Measurements from ENCODE around the gene USP47.

DNA sequence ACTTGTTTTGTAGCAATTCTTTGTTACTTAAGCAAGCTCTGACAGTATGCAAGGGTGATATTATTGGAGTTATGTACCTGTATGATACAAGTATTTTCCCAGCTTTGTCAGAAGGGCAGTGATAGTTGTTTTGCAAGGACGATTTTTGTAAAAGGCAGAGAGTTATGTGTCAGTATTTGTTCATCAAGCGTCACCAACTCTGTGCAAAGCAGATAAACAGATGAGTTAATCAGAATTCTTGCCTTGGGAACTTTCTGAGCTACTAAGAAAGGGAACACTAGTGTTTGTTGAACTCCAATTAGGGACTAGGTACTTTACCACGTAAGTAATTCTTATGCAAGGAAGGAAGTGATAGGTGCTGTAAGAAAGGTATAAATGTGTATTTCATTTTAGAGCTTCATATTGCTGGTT lies 1.4 kb downstream of the USP47 start:
- TF ChIP-seq FOXM1 (IDR thresholded peaks at IDR 0.05; ENCODE audit: borderline replicate concordance), result no peak
- TF ChIP-seq ZNF384 (IDR thresholded peaks at IDR 0.05), result no peak
- no peak for TF ChIP-seq BHLHE40 (IDR thresholded peaks at IDR 0.05; ENCODE audit: borderline replicate concordance)
- TF ChIP-seq ELF4 (IDR thresholded peaks at IDR 0.05), result no peak
- no peak for TF ChIP-seq SUZ12 (IDR thresholded peaks at IDR 0.05)
- TF ChIP-seq FOXK2 (IDR thresholded peaks at IDR 0.05), result no peak
- no peak for TF ChIP-seq SP1 (IDR thresholded peaks at IDR 0.05)
- no peak for TF ChIP-seq TARDBP (IDR thresholded peaks at IDR 0.05)
- no peak for TF ChIP-seq FOXA1 (IDR thresholded peaks at IDR 0.05)
- TF ChIP-seq HDGF (IDR thresholded peaks at IDR 0.05; ENCODE audit: borderline replicate concordance), result no peak
